HTERT RPE-1 (cell line): ENCODE data around the gene IGFBP2.

Experiments
- in situ Hi-C: fragments of 300-500 bp; cut with MboI; formaldehyde crosslinking; loops from 4 replicates; pipeline ENCODE4 v1.14.3; 2020; ENCODE audit warnings: low sequenced_read_pairs

Gene IGFBP2

DNA sequence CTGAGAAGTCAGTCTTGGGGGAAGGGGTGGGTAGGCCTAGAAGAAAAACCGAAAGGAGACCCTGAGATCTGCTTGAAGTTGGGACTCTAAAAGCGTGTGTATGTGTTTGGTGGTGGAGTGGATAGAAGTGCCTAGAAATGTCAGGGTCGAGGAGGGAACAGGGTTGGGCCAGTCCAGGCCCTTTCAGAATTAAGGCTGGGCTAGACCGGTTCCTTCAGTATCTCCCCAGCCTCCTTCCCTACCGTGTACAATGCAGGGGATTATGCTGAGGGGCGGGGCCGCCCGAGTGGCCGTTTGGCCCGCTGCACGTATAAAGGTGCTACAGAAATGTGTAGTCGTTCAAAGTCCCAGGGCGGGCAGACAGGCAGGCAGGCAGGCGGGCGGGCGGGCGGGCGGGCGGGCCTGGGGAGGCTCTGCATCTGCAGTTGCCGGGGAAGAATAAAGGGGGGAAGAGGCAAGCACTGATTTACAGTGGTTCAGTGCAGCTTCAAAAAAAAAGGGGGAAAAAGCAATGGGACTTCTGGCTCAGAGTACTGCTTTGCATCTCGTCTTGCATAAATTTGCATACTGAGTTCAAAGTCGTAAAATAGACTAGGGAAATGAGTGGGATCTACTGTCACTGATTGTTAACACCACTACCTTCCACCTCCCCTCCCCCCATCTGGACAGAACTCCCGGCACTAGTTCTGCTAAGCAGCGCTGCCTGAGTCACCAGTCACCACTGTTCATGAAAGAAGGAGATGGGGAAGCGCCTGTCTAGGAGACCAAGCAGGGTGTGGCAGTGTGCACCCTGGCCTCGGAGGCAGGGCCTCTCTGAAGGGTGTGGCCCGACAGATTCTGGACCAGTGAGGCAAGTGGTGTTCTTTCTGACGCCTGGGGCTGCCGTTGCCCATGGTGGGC, 3.6 kb downstream of the IGFBP2 start:
- in situ Hi-C loops, result no loop called here

DNA sequence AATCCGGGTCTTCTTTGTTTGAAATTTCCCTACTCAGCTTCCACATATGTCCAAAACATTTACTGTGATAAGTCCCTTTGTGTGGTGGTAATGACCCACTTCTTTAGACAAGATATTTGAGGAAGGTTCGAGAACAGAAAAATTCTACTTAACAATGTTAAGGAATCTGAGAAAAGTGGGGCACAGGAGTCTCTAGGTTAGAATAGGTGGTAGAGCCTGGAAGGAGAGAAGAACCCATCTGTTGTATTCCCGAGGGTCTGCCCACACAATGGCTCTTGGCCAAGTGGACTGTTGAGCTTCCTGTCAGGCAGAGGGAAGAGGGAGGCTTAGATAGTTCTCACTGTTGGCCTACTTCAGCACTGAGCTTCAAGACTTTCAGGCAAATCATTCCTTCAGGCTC, 4.3 kb downstream of the IGFBP2 start:
- in situ Hi-C loops, result no loop called here

DNA sequence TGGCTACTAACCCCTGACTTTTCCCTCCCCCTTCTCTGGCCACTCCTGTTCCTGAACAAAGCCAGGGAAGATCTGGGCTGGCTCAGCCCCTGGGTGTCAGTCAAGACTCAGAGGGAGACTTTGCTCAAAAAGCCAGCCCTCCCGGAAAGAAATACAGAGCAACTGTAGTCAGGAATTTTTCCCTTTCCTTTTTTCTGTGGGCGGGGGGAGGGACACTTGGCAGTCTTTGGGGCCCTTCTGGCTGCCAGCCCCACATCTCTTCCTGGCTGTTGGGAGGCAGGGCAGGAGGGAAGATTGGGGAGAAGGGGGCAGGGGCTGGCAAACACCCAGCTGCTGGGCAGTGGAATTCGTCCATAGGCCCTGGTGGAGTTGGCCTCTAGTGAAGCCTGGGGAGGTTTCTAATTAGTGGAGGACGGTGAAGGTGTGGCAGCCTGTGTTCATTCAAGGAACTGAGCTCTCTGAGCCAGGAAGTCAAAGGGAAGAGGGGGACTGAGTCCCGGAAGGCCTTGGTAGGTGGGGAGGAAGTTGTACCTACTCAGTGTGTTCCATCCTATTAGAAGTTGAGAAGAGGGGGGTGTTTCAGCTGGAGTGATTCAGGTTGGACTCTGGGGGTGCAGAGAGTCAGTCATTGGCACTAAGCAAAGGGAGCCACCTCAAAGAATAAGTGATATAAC, 10.9 kb downstream of the IGFBP2 start:
- in situ Hi-C loops, result no loop called here

DNA sequence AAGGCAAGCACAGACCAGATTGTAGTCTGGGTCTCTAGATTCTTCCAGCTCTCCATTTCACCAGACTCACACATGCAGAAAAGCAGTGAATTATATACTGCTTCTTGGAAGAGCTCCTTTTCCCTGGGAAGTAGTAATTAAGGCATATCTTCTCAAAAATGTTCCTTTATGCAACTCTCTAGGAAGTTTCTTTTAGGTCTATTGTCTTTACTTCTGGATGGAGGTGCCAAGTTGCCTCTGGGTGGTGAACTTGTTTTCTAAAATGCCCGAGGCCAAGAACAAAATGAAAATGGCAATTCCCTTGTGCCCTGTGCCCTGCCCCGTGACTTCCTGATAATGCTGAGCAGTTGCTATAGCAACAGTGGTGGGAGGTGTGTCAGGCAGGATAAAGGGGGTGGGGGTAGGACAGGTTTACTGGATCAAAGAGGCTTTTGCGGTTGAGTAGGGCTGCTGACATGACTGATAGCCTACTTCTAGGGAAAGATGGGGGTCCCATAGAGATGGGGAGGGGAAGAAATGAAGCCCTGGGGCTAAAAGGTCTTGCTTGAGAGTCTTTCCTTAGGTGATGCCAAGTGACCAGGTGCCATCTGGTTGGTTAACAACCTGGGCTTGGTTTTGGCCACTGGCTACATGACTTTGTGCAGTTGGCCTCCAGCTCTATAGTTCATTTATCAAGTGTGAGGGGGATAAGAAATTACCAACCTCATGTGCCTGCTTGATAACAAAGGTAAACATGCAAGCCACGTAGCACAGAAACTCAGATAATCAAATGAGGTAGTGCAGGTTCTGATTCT, 11.8 kb downstream of the IGFBP2 start:
- in situ Hi-C loops, result no loop called here

DNA sequence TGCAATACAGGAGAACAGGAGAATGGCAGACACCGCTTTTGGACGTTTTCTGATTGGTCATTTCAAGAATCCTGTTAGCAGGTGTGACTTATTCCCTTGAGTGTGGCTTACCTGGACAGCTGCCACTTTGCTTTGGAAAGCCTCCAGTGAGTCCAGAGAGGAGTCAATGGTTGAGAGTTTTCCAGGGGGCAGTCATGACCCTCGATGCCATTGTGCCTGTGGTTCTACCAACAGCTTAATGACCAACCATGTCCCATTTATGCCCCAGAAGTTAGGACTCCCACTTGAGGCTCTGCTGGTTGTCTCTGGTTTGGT, 12.4 kb downstream of the IGFBP2 start:
- in situ Hi-C loops, result no loop called here

DNA sequence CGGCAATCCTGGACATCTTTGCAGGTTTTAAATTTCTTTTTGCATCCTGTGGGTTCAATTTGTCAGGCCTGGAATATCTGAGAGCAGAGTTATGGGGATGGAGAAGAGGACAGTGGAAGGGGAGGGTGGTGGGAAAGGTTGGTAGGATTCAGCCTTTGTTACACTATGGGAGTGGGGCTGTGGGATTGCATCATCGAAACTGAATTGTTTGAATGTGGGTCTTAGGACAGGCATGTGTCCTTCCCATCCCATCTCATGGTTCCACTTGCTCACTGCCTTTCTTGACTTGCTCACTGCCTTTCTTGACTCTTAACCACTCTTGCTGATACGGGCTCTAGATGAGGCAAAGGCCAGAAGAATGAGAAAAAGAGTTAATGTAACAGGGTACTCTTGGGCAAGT, 12.9 kb downstream of the IGFBP2 start:
- in situ Hi-C loops, result no loop called here

DNA sequence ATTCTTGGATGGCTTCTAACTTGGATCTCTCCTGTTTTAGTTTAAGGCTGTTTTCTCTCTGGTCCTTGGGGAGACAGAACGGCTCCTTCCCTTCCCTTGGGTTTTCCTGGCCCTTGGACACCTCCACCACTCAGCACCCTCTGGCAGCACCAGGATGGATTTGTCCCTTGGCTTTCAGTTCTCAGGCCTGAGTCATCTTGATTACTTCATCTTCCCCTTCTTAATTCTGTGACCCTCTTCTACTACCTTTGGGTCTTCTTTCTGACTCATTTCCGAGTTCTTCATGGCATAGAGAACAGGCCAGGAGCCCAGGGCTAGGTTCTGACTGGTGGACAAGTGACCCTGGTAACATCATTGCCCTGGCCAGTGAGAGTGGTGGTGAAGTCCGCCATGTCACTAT, 14.9 kb downstream of the IGFBP2 start:
- in situ Hi-C loops, result no loop called here

DNA sequence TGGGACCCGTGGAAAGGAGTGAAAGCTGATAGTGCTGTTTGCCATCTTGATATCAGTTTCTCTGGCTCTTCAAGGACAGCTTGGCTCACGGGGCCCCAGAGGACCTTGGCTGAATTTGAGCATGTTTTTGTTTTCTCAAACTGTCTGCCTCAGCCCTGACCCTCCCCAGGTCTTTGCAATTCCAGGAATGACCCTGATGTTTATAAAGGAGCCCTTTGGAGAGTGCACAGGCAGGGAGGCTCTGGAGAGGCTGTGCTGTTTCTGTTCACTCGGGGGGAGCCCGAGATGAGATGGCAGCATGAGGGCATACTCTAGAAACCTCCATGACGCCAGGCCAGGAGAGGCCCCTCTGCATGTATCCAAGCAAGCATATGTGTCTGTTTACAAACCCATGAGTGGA, 16.4 kb downstream of the IGFBP2 start:
- in situ Hi-C loops, result no loop called here

DNA sequence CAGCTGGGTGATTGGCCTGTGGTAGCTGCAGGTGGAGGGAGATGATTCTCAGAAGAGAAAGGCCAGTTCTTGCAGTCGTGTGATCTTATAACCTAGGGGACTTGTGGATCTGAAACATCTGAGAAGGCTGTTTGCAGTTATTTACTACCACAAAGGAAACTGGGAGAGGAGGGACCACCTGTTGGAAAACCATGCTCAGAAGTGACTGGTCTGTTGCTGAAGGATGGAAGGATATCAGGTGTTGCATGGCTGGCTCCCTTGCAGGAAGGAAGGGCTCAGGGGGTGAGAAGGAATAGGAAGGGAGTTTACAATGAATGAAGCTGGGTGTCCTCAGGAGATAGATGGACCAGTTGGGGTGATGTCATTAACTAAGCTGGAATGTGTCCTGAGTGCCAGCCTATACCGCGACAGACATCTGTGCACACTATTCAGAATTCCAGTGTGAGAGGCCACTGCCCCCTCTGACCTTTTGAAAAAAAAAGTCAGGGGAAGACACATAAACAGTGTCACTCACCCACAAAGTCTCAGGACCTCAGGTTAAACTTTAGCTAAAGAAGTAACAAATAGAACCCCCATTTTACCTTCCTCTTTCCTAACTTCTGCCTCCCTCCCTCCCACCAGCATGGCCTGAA, 17.5 kb downstream of the IGFBP2 start:
- in situ Hi-C loops, result loop anchor here (25.0 kb wide), 1 partner anchor 138 kb away; no protein-coding TSS in a partner anchor

DNA sequence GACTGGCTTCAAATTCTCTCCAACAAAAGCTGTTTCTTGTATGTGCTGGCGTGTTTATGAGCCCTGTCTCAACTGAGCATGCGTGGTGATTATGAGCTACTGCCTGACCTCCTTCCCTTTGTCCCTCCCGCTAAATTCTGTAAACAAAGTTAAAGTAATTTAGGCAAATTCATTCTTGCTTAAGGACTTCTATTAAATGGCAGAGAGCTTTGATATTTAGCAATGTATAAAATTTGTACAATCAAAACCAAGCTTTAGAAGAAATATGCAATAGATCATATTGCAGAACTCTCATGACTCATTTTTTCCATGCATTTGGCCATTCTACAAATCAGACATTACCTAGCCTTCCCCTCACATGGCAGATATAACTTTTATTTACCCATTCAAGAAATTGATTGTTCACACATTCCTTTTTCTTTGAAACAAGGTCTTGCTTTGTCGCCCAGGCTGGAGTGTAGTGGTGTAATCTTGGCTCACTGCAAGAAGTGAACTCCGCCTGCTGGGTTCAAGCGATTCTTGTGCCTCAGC, 18.2 kb downstream of the IGFBP2 start:
- in situ Hi-C loops, result loop anchor here (25.0 kb wide), 1 partner anchor 139 kb away; no protein-coding TSS in a partner anchor

DNA sequence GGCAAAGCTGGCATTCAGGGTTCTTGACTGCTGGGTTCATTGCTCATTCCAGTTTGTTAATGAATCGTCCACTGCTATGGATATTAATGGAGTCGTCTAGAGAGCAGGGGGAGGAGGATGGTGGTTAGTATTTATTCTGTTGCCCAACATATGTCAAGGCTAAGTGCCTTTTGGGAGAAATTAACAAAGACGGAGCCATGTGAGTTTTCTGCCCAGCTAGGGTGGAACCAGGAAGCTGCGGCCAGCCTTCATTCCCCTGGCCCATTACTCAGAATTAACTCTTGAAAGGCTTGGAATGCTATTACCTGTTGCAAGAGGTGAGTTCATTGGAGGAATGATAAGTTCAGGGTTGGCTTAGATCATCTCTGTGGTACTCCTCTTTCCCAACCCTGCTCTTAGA, 19.3 kb downstream of the IGFBP2 start:
- in situ Hi-C loops, result loop anchor here (25.0 kb wide), 1 partner anchor 140 kb away; no protein-coding TSS in a partner anchor

DNA sequence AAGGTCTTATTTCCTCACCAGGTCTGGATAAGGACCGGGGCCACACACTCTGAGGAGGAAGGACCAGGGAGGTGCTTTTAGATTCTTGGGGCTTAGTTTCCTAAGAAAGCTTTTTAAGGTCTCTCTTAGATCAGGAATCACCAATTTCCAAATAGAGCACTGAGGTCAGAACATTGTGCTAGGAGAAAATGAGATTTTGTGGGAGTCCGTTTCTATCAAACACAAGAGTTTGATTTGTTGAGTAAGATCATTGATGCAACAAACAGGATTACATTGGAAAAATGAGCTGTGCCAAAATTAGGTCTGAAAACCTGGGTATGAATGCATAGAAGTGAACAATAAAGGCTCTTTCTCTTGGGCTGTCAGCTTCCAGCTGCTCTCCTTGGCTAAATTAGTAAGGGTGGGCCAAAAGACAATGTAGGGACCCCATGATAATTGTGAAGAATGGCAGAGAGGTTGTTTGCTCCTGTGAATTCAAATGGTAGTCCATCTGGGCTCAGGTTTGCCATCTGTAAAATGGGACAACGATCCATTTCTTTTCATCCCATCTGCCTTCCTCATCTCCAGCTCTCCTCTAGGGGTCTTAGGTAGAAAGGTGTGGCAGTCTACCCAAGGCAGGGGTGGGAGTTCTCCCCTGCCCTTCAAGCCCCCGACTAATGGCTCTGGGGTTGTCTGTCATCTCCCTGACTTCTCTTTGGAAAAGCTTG, 20.0 kb downstream of the IGFBP2 start:
- in situ Hi-C loops, result loop anchor here (25.0 kb wide), 1 partner anchor 141 kb away; no protein-coding TSS in a partner anchor

DNA sequence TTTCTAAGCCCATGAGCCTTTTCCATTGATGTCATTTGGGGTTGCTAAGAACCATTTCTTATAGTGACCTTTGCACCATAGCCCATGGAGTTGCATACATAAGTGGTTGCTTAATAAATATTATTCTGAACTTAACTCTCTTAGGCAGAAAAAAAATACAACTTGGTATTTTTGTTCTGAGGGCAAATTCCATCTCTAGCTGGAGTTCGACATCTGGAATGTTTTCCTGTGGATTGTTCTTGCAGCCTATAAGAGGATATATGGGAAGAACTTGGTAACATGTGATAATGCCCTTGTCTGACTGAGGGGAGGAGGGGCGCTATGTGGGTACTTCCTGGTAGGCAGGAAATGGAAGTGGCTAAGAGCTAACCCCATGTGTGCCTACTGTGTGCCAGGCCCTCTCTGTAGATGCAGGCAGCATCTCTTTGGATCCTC, 20.7 kb downstream of the IGFBP2 start:
- in situ Hi-C loops, result loop anchor here (25.0 kb wide), 1 partner anchor 142 kb away; no protein-coding TSS in a partner anchor

DNA sequence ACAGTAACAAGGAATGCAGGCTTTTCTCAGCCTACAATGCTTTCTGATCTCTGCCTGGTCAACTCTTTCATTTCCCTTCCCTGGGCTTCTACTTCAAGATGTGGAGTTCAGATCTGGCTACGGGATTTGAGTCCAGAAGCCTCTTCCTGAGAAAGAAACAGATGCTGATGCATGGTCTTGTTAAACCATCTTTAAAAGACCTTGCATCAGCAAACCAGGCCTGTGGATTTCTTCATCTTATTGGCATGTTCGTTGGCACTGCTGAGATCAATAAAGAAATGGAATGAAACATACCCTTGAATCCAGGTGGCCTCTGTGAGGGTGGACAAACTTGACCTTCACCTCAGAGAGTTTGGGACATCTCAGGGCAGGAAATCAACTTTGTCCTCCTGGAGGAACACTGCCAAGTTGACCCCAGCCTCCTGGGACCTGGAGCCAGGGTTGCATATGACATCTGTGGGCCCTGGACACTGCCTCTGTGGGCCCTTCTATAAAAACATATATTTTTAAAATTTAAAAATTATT, 21.4 kb downstream of the IGFBP2 start:
- in situ Hi-C loops, result loop anchor here (25.0 kb wide), 1 partner anchor 142 kb away; no protein-coding TSS in a partner anchor

DNA sequence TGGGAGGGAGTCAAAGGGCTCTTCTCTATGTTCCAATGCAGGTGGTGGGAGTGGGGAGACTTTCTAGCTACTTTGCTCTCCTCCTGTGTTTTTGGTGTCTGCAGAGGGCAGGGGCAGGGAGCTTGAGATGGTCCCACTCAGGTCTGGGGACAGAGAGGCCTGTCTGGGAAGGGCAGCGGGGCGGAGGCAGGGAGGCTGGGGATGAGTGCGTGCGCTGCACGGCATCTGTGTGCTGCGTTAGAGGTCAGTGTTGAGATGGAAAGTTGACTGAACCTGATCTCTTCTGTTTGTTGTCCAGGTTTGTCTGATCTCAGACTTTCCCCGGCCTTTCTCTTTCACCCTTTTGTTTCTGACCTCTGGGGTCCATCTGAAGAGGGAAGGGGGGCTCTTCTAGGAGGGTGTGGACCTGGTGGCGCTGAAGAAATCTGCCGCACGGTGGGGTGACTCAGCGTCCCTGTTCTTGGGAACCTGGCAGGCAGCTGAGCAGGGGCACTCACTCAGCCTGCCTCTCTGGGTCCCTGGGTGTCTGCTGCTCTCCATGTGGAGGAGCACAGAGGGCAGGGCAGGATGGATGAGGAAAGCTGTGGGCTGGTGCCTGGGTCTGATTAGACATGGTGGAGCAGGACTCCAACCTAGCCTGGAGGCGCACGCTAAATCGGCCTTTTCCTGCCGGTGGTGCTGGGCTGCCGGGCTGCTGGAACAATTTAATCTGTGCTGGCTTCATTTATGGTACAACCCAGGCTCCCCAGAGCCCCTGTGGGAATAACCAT, 24.1 kb downstream of the IGFBP2 start:
- in situ Hi-C loops, result loop anchor here (25.0 kb wide), 1 partner anchor 145 kb away; no protein-coding TSS in a partner anchor

DNA sequence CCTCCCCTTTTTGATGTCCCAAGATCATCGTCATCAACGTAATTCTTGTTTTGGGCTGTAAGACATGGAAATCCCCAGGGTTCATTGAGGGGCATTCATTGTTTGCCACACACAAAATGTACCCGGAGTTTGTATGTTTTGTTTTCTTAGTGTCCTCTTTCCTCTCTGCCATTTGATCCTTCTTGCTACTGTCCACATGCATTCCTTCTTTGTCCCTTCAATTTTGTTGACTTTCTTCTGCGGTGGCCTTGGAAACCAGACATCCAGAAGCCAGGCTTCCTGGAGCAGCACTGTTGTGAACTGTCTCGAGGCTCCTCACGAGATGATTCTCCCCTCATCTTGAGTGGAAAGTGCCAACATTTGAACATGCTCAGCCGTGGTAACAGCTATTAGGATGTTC, 24.8 kb downstream of the IGFBP2 start:
- in situ Hi-C loops, result loop anchor here (25.0 kb wide), 1 partner anchor 146 kb away; no protein-coding TSS in a partner anchor

DNA sequence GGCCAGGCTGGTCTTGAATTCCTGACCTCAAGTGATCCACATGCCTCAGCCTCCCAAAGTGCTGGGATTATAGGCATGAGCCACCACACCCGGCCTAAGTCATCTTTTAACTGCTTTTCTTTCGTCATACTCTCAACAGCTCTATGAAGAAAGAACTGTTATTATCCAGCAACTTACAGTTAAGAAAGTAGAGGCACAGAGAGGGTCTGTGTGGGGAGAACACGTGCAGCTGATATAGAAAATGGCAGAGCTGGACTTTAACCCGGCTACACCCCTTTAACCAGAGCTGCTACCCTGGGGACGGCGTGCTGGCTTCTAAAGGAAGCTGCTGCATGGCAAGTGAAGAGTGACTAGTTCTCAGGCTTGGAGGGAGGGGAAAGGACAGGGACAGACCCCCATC, 25.5 kb downstream of the IGFBP2 start:
- in situ Hi-C loops, result loop anchor here (25.0 kb wide), 1 partner anchor 146 kb away; no protein-coding TSS in a partner anchor

DNA sequence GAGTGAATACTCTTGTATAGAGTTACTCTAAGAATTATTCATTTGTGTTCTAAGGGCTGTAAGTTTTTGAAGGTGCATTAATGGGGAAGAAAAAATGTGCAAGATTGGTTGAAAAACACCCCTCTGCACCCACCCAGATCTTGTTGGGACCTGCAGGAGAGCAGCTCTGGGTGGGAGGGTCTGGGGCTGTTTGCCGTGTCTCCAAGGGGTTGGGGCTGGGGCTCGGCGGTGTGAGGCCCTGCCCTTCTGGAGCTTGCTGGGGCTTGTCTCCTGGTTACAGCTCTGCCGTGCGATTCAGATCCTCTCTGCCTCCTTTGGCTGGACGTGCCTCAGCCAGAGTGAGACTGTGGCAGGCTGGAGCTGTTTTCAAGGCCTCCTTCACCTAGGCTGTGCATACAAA, 26.1 kb downstream of the IGFBP2 start:
- in situ Hi-C loops, result loop anchor here (25.0 kb wide), 1 partner anchor 147 kb away; no protein-coding TSS in a partner anchor
